Naive B cell (primary cell): ENCODE measurements around the gene C1QTNF3. TPM values are rescaled to one million over a fixed set of nuclear protein-coding genes. Genes with fewer than 3 reads are reported as not detected.

Source experiments
- ATAC-seq, 2 donors: fragments of 150-1000 bp; cut with Tn5 transposase; 2 replicates each; pipeline ENCODE4 v1.10.0; 2021; ENCODE audit warnings: low read depth in 2 of 2, mild to moderate bottlenecking in 2 of 2, moderate library complexity in 2 of 2
- DNase-seq: peaks from one replicate; pipeline ENCODE4 v3.0.0; 2022
- H3K27ac Mint-ChIP-seq, 6 donors: one replicate each; pipeline ENCODE4 v1.8.0; 2020 to 2022; ENCODE audit warnings: mild to moderate bottlenecking in 6 of 6, mixed read lengths in 6 of 6, moderate library complexity in 5 of 6, inconsistent platforms in 2 of 6
- H3K27me3 Mint-ChIP-seq, 3 donors: one replicate each; pipeline ENCODE4 v1.8.0; 2021 to 2022; ENCODE audit warnings: mixed read lengths in 3 of 3, mild to moderate bottlenecking in 1 of 3
- H3K36me3 Mint-ChIP-seq, 2 donors: one replicate each; pipeline ENCODE4 v1.8.0; 2020 to 2022; ENCODE audit warnings: mixed read lengths in 2 of 2, inconsistent platforms in 1 of 2, mild to moderate bottlenecking in 1 of 2
- H3K4me1 Mint-ChIP-seq, 3 donors: one replicate each; pipeline ENCODE4 v1.8.0; 2020 to 2022; ENCODE audit warnings: mixed read lengths in 3 of 3, inconsistent platforms in 1 of 3, mild to moderate bottlenecking in 1 of 3, moderate library complexity in 1 of 3
- H3K4me3 Mint-ChIP-seq, 8 donors: one replicate each; pipeline ENCODE4 v1.8.0; 2020 to 2022; ENCODE audit warnings: mild to moderate bottlenecking in 8 of 8, mixed read lengths in 8 of 8, moderate library complexity in 8 of 8, inconsistent platforms in 2 of 8
- H3K9me3 Mint-ChIP-seq, 7 donors: one replicate each; pipeline ENCODE4 v1.8.0; 2020 to 2022; ENCODE audit warnings: mixed read lengths in 7 of 7, mild to moderate bottlenecking in 5 of 7, inconsistent platforms in 2 of 7, moderate library complexity in 1 of 7
- polyA plus RNA-seq, 6 donors: library from polyadenylated mRNA; unstranded; fragments of 300-500 nt; fragmentation: Illumina TruSeq; gene quantifications; one replicate each; pipeline ENCODE4 v1.2.3, GENCODE V29; 2021; ENCODE audit warnings: low read depth in 6 of 6

Gene C1QTNF3
- polyA plus RNA-seq, 6 donors from 2014 or later: 0.51 to 0.92 (median 0.67) TPM; not detected in 2

DNA sequence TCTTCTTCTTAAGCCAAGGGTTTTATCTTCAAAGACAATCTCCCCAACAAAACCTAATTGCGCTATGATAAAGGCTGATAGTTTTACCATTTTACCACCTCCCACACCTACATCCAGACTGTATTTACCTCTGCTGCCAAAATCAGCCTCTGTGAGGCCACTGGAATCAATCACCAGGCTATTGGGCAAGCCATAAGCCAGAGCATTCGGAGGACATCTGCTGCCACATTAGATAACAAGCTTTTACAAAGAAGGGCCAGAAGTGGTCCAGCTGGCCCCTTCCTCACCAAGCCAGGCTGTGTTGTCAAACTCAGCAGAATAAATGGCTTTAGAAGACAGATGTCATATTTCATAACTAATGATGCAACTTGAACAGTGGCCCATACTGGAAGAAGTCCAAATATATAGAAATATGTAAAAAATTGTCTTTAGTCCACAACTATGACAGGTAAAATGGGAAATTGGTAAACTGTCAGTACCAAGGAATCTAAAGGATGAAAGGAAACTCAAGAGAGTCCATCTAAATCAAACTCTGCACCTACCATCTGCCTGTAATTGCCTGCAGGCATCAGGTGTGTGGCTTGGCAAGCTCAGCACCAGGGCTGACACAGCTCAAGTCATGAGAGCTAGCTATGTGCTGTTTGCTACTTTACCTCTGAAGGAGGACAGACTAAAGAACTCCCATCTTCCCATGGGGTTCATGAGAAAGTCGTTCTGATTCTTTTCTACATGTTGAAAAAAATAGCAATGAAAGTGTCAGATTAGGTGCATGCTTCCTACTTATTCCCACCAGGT lies 74.6 kb downstream of the C1QTNF3 start:
- no peak overlapping the region for H3K4me3 Mint-ChIP-seq
- no peaks in the 10 kb centered on the region for H3K4me1 Mint-ChIP-seq
- ATAC-seq: no peak
- H3K9me3 Mint-ChIP-seq: no peaks in the 10 kb centered on the region
- no peak overlapping the region for H3K27ac Mint-ChIP-seq
- no peak for DNase-seq
- no peaks in the 10 kb centered on the region for H3K36me3 Mint-ChIP-seq
- H3K27me3 Mint-ChIP-seq: peaks cover 0 to 11% (median 4%) of the 10 kb centered on the region in 3 donors

Other genes starting within 250 kb of the C1QTNF3 start
- not detected for gene ADAMTS12, start 151.2 kb downstream of the C1QTNF3 start, polyA plus RNA-seq
- gene RXFP3, start 106.8 kb downstream of the C1QTNF3 start, polyA plus RNA-seq: not detected
- not detected for gene SLC45A2, start 58.5 kb downstream of the C1QTNF3 start, polyA plus RNA-seq
- gene AMACR, start 35.2 kb downstream of the C1QTNF3 start, polyA plus RNA-seq: 10 to 100 TPM in 2 of 6 donors, 1 to 10 TPM in 4; 4.3 to 12.5 (median 8.3) TPM